A172 (cell line): ENCODE results near the gene HYAL2. TPM values are rescaled to one million over a fixed set of nuclear protein-coding genes. Genes with fewer than 3 reads are reported as not detected.

ENCODE experiments used
- DNase-seq: peaks from one replicate; pipeline ENCODE4 v3.0.0-alpha.2; 2015; ENCODE audit warnings: low spot score
- total RNA-seq: library from RNA; depleted of rRNA; stranded (reverse); fragments of >200 nt; shearing (Covaris generic); gene quantifications from 2 replicates; pipeline ENCODE4 v1.2.3, GENCODE V29; 2014

HYAL2 gene
- total RNA-seq, 1 experiment from 2014 or later = 113 TPM

DNA sequence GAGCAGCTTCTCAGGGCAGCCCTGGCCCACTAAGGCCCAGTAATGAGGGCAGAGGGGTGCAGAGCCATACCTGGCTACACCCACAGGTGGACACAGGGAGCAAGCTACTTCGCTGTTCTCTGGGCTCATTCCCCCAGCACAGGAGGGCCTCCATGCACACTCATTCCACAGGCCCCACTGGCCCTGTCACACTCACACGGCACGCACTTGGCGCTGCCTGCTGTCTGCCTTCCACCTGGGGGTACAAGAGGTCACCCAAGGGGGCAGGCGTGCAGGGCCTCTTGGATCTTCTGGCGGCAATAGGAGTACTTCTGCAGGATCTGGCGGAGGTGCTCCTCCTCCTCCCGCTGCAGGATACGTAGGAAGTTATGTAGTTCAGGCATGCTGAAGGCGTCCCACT is 7.8 kb upstream of the HYAL2 start:
- DNase-seq = no peak

DNA sequence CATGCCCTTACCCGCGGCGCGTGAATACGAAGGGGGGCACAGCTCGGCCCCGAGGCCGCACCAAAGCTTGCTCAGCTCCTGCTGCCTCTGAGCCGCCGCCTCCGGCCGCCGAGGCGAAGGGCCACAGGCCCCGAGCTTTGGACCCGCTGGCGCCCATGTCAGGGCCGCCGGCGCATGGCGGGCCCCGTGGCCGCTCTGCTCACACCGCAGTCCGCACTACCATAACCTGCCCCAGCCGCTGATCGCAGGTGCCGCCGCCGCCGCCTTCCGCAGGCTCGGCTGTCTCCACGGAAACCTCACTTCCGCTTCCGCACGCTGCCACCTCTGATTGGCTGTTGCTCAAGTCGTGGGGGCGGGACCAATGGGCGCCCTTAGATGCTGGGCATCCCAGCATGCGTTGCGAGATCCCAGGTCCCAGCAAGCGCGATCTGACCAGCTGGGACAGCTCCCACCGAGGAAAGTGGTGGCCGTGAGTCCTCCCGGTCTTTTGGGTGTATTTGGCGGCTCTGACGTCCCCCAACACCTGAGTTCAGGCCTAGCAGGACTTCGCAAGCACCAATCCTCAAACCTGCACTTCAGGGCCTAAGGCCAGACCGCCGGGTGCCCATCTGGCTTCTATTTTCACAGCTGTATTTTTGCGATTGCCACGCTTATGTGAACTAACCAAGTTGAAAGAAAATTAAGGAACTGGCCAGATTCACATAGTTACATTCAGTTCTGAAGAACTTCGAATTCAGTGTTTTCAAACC is 5.6 kb upstream of the HYAL2 start, which contains the start of gene TUSC2:
Gene TUSC2 (minus strand): TSS at position 281 of the 749 bp plus-strand sequence. CDS start 124 bp downstream, at position 157.
- peak; percentile 91 for DNase-seq

DNA sequence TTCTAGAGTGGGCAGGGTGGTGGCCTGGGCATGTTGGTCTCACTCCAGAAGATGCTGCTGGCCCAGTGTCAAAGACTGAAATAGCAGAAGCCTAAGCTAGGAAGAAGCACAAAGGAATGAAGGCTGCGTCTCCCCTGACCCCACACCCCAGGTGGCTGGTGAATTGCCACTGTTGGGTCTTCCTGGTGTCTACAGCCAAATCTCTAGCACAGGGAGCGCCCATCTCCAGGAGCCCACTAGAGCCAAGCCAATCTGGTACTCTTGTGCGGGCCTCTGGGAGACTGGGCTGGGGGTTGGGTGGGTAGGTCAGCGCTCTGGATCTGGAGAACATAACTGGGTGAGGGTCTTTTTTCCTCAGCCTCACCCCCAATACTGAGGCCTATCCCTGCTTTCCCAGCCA is 4.6 kb upstream of the HYAL2 start:
- no peak for DNase-seq

DNA sequence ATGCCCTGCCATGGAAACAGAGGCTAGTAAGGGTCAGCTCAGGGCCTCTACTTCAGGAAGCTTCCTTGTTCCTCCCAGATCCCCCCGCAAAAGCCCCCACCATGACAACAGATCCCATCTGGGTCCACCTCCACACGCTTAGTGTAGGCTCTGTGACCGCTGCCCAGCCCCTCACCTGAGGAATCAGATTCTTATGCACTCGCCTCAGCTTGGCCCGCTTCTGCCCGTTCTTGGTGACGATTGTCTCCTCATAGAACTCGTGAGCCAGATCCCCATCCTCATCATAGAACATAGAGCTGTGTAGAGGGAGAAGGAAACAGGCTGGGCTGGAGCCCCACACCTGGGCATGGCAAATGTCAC is 3.6 kb upstream of the HYAL2 start:
- no peak for DNase-seq

DNA sequence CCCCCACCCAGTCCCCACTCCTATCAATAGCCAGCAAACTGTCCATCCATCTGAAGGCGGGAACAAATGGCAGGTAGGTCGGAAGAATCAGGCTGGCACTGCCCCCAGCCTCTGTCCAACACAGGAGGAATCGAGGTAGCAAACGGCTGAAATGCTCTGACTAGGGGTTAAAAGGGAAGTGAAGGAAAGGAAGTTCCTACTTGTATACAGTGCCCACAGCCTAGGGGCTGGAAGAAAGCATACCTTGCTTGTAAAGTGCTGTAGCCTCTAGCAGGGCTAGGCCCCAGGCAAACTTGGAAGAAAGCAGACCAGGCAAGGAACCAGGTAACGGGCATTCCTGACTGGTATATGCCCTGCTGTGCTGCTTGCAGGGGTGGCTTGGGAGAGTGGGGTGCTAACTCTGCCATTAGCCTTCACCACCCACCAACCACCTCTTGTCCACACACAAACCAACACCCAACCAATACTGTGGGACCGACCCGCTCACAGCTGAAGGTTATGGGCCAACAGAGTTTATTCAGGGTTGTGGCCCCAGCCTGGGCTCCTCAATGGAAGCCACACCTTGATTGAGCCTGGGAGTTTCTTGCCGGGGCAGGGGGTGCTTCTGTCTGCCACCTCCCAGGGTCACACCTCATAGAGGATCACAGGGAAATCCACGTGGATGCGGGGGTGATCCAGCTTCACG is 3.1 kb upstream of the HYAL2 start:
- DNase-seq = no peak

DNA sequence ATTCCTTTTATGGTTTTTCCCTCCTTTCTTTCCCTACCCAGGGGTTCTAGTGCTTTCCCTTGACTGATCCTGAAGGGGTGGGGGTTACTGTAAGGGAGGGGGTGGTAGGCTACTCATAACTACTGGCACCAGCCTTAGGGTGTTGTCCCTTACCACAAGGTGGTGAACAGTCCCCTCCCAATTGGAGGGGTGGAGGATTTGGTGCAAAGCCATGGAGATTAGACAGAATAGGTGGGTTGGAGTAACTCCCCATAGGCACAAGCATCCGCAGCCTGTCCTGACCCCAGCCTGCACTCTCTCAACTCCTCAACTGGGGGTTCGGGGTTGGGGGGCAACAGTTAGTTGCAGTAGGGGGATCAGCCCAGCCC is 2.6 kb upstream of the HYAL2 start:
- no peak for DNase-seq

DNA sequence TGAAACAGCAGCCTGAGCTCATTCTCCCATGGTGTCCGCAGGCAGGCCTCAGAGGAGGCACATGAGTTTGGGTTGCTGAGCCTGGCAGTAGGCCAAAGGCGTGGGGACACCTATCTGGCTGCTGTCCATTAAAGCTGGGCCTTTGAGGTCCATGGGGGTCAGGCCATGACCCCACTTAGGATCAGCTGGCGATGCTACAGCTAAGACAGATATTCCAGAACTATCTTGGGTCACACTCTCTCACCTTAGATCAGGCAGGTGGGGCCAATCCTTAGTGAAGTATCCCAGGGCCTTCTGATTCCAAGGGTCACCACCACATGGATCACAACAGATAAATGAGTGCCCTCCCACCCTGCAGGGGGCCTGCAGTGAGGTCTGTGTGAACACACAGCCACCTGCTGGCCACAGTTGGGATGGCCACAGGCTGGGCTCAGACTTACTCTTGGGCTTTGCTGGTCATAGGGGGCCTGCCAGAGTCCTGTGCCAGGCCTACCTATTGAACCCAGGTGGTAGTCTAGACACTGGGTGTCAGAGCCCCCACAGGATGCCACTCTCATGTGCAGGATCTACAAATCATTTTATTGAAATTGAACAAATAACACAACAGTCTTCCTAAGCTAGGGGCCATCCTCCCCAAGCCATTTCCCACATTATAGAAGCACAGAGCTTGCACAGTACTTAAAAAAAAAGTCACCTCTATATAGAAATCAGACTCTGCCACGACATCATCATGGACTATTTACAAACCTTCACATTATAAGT is 2.0 kb upstream of the HYAL2 start:
- peak; percentile 63 for DNase-seq

DNA sequence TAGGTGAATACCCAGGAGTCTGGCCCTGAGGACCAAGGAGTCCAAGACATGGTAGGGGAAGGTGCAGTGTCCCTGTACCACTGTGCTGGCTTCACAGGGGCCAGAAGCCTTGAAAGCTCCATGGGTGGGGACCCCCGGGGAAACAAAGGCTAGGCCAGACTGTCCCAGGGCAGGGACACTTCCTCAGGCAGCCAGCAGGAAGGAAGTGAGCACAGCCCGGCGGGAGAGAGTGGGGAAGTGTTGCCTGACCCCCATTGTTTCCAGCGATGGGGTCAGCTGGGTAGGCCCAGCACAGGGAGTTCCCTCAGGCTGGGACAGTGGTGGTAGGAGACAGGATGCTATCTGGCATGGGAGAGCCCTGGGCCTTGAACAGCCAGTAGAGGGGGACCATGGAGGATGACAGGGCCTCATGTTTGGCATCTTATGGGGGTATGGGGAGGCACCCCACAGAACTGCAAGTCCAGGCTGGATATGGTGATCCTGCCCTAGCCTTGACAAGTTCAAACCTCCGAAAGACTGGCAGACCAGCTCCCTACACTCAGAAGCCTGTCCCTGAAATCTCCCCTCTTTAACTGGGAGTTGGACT is 1.2 kb upstream of the HYAL2 start:
- no peak for DNase-seq

DNA sequence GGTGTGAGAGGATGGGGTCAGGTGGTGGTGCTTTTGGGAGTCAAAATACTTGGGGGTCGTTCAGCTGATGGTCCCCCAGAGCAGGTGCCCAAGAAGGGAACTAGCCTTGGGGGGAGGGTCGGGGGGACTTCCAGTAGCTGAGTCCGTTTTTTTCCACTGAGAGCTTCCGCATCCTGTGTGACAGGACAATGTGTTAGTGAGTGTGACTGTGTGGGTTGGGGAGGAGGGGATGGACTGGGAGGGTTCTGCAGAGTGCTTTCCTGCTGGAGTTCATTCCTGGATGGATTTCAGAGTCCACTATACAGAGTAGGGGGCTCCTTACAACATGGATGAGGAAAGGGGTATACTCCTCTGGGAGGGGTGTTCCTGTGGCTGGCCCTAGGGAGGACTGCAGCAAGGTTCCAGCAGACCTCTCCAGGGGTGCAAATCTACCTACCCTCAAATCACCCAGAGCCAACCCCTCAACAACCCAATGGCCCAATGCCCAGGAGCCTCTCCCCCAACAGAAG is 601 bp upstream of the HYAL2 start:
- DNase-seq = no peak

DNA sequence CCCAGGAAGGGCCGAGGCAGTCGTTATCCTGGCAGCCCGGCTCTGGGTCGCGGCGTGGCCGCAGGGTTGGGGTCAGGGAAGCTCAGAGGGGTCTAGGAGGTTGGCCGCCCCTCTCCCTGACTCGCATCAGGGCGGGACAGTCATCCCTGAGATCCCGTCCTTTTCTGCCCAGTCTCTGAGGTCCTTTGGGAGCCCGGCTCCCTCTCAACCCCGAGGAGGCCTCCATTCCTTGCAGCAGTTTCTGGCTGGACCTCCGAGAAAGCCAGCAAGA is 495 bp downstream of the HYAL2 start:
- no peak for DNase-seq

DNA sequence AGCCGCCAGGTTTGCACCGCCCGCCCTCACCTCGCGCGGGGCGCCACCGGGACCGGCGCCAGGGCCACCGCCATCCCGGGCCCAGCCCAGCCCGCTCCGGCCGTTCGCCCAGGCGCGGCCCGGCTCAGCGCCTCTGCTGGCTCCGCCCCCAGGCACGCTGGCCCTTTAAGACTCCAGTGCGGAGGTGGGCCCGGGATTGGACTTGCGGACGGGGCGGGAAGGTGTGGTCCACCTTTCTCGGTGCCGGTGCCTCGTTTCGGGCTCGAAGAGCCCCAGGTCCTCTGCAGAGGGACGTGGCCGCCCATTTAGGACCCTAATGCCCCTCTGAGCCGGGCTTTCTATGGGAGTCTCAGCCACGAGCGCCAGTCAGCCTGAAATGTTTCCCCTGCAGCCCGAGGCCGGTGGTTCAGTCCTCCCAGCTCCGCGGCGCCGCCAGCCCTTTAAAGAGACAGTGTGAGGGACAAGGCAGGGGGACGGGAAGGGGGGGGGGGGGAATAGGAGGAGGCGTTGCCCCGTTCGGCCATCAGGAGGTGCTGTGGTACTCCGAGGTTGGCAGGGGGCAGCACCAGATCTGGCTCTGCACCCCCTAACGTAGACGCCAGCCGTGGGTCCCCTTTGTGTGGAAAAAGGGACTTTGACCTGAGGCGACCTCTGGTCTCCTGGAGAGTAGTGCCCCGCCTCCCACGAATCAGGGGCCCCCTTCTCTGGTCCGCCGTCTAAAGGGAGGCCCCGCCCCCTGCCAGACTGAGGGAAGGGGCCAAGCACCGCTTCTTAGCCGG is 1.0 kb downstream of the HYAL2 start:
- DNase-seq = peak; percentile 73

DNA sequence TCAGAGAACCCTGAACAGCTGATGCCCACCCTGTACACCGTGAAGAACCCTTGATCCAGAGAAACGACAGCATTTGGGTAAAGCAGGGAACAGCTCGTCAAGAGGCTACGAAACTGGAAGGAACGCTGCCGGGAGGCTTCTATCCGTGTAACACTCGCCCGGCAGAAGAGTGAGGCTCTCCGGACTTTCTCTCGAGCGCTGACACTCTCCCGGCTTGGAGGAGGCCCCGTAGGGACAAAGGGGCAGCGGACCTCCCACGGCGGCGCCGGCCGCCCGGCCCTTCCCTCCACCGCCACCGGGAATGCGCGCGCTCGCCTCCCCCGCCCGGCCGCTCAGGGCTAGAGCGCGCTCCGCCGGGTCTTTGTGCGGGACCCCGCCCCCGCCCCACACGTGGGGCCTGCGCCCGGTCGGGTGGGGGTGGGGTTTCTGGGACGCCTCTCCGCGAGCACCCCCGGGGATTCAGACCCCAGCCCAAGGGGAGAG is 1.7 kb downstream of the HYAL2 start:
- peak; percentile 40 for DNase-seq

DNA sequence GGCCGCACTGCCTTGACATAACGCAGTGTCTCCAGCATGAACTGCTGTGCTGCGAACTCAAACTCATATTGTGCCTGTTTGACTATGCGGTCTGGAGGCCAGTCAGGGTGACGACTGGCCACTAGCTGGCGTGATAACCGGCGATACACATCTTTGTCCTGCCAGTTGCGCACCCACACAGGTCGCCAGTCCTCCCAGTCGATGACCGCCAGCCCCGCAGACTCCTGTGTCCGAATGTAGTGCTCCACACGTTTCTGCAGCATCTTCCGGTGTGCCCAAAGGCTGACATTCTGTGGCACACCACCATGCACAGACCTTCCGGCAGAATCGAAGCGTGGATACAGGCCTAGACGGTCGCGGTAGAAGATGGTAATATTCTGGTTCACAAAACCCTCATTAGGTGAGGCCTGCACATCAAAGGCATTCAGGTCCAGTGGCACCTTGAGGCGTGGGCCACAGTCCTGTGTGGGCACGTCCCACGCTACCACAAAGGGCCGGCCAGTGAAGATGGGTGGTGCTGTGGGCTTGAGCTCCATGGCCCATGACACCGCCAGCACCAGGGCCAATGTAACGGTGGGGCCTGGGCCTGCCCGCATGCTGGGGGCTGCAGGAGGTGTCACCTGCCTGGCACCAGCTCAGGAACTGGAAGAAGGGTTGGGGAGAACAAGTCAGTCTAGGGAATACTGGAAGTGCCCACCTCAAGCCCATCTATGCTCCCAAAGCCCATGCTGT is 2.5 kb downstream of the HYAL2 start:
- no peak for DNase-seq

DNA sequence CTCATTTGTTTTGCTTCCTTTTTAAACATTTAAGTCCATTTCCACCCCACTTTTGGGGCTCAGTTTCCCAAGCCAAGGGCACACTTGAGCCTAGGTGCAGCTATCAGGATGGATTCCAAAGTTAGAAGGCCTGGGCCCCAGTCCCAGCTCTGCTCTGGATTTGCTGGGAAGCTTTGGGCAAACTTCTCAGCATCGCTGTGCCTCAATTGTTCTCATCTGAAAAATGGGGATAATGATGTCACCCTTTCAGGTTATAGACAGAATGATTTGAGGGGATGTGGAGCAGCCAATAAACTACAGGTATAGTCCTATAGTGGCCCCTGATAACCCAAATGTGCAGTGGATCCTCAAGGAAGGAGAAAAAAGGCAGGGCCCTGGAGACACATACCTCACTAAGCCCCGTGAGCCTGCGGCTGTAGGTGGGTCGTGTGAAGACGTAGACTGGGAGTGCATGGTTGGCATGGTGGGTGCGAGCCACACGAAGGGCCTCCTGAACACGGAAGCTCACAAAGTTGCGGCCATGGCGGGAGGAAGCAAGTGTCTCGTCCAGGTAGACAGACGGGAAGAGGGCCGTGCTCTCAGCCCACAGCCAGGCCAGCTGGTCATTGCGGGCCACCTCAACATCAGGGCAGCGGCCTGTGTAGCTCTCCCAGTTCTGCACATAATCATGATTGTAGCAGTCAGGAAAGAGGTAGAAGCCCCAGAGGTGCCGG is 3.2 kb downstream of the HYAL2 start:
- DNase-seq = no peak

DNA sequence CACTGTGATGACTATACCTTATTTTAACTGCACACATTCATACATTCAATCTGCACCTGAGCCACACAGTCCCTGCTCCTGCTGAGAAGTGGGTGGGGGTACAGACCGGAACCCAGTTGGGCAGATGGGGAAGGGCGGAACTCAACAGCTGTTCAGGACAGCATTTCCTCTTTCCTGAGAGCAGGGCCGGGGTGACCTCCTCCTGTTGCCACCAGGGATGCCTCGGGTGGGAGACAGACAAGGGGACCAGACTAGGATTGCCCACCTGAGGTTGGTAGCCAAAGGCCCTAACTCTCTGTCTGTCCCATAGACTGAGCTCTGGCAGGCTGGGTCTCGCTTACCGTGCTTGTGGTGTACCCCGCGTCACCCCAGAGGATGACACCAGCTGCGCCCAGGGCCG is 3.9 kb downstream of the HYAL2 start:
- no peak for DNase-seq

DNA sequence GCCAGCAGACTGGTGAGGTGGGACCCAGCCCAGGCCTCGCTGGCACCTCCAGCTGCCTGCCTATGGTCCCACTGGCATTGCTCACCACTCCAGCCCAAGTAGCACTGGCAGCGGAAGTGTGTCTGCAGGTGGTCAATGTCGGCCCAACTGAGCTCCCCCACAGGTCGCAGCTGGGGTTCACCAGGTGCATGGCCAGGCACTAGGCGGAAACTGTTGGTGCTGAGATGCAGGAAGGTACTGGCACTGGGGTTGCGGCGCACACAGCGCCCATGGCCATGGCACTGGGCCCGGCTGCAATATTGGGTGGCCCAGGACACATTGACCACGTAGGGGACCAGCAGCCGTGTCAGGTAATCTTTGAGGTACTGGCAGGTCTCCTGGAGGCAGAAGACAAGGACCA is 4.4 kb downstream of the HYAL2 start:
- no peak for DNase-seq

DNA sequence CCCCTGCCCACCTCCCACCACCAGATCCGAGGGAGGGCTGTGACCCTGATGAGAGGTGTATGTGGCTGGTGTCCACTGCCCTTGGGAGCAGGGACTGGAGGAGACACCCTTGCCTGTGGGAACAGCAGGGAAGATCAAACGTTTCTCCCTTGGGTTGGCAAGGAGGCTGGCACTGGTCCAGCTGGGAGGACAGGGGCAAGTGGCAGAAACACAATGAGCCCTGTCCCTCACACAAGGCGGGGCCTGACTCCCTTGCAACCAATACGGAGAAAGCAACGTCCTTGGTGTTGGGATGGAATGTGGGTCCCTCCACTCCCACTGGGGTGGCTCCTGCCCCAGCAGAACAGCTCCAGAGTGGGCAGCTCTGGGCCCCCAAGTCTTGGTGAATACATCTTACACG is 5.2 kb downstream of the HYAL2 start:
- DNase-seq = peak; percentile 31

DNA sequence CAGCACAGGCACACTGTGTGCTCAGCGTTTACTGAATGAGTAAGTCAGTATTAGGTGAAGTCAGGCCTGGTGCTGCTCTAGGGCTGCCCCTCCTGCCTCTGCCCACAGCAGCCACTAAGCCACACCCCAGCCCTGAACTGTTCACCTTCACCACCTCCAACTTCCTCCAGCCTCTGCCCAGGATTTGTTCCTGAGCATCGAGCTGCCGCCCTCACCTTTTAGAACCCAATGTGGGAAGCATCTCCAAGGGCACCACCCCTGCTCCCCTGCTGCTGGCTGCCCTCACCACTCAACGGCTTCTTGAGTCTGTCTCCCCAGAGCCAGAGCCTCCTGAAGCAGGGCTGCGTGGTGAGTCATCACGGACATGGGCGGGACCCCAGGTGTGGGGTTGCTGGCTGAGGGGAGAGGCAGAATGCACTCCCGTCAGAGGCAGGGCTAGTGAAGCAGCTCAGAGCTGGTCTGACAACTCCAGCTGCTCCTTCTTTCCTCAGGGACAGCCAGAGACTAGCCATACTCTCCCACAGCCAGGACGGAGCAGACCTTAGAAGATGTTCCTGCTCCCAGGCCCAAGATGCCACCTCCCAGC is 5.8 kb downstream of the HYAL2 start:
- DNase-seq = peak; percentile 95

DNA sequence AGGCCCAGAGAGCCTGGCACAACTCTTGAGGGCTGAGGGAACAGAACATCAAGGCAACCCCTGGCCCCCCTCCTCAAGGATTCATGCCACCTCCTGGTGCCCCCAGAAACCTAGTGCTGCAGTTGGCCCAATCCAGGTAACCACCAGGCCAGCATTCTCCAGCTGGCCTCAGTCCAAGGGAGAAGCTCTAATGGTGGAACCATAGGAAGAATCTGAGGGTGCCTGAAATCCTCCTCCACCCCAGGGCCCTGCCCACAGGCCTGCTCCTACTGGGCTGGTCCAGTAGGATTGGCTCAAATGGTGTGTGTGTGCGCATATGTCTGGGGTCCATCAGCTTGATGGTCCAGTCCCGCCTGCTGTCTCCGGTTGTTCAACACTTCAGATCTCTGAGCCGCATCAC is 7.7 kb downstream of the HYAL2 start:
- no peak for DNase-seq

DNA sequence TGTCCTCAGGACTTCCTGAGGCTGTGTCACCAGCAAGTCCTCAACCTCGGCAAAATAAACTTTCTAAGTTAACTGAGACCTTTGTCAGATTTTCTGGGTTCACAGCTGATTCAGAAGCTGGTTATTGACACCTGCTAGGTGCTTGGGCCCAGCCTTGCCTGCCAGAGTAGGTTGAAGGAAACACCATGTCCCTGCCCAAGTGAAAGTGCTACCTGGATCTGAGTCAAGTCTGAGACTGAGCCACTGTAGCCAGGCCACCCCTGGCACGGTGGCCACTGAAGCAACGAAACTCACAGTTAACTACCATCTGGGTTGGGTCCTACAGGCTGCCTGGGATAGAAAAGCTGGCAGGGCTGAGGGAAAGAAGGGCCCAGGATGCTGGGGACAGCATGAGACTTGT is 8.2 kb downstream of the HYAL2 start:
- no peak for DNase-seq
